K562 (cell line): Measurements from ENCODE around the gene MYB. TPM values are rescaled to one million over a fixed set of nuclear protein-coding genes. Genes with fewer than 3 reads are reported as not detected.

ENCODE experiments used
- ATAC-seq: fragments of 200-7000 bp; cut with Tn5 transposase; 3 replicates; pipeline ENCODE4 v1.9.1; 2020; ENCODE audit warnings: moderate library complexity
- BruUV-seq: library from RNA; stranded (reverse); fragments of 400-500 nt; replicated peaks from 2 replicates; lab custom pipeline; 2021; lab: Mats Ljungman, UMichigan
- CTCF ChIA-PET: fragments of 300-600 bp; formaldehyde crosslinking; extraction: SDS; loops from one replicate; lab custom pipeline; 2021; ENCODE audit warnings: low intra/inter-chr PET ratio; lab: Yijun Ruan, JAX
- POLR2A ChIA-PET: fragments of 300-600, 350-650 bp; sonication (Branson Sonifier 250); formaldehyde crosslinking; extraction: SDS; loops from one replicate; lab custom pipeline; 2021; ENCODE audit warnings: antibody characterized with exemption, inconsistent platforms; lab: Yijun Ruan, JAX
- DNase-seq, 4 experiments: peaks; one replicate each; pipeline versions ENCODE4 v3.0.0 to v3.0.0-alpha.2; 2011 to 2018; ENCODE audit warnings: low spot score in 3 of 4, mixed read lengths in 3 of 4; ENCODE audit errors: extremely low read depth in 1 of 4
- FAIRE-seq: peaks from 2 replicates; lab custom pipeline; 2011; peaks lifted over from hg19 to GRCh38; lab: Jason Lieb, UNC
- H2AFZ ChIP-seq: 2 replicates; pipeline ENCODE4 v1.6.0; 2011; ENCODE audit warnings: low read depth, low read length, control low read depth, inconsistent platforms
- H3K27ac ChIP-seq: fragments of 200-600 bp; 3 replicates; pipeline ENCODE4 v1.8.0; 2011; ENCODE audit warnings: low read depth, mild to moderate bottlenecking, control low read depth, inconsistent platforms, low read length, moderate library complexity, mixed read lengths; ENCODE audit errors: extremely low read depth
- H3K27me3 ChIP-seq, 2 experiments: fragments of 300-600 bp in 1 of 2; 2 replicates in 1 of 2; 3 replicates in 1 of 2; pipeline versions ENCODE4 v1.6.0 to v1.8.0; 2011; ENCODE audit warnings: inconsistent platforms in 2 of 2, low read length in 2 of 2, mild to moderate bottlenecking in 1 of 2, mixed read lengths in 1 of 2, moderate library complexity in 1 of 2; ENCODE audit not compliant: control insufficient read depth in 2 of 2, insufficient read depth in 2 of 2
- H3K36me3 ChIP-seq: fragments of 300-600 bp; 3 replicates; pipeline ENCODE4 v1.8.0; 2011; ENCODE audit warnings: mild to moderate bottlenecking, low read length, inconsistent platforms; ENCODE audit not compliant: control insufficient read depth, insufficient read depth
- H3K4me1 ChIP-seq, 2 experiments: fragments of 200-600 bp in 1 of 2; replicated peaks in 1 of 2; 2 replicates in 1 of 2; 3 replicates in 1 of 2; pipeline versions ENCODE4 v1.5.1 to v1.8.0; 2011; ENCODE audit warnings: inconsistent platforms in 2 of 2, low read length in 2 of 2, mild to moderate bottlenecking in 1 of 2, mixed read lengths in 1 of 2, moderate library complexity in 1 of 2; ENCODE audit not compliant: control insufficient read depth in 2 of 2, insufficient read depth in 2 of 2
- H3K4me2 ChIP-seq: 2 replicates; pipeline ENCODE4 v1.6.1; 2011; ENCODE audit warnings: low read length, control low read depth, inconsistent platforms, mixed read lengths; ENCODE audit not compliant: insufficient read depth
- H3K4me3 ChIP-seq: fragments of 200-600 bp; sonication (generic), shearing (Covaris generic); 2 replicates; pipeline ENCODE4 v1.5.1; 2016; ENCODE audit warnings: control low read depth, inconsistent platforms
- H3K79me2 ChIP-seq: fragments of 200-600 bp; 3 replicates; pipeline ENCODE4 v1.8.0; 2011; ENCODE audit warnings: low read length, inconsistent platforms; ENCODE audit not compliant: control insufficient read depth, insufficient read depth
- H3K9ac ChIP-seq, 2 experiments: 2 replicates each; pipeline versions ENCODE4 v1.6.0 to v1.6.1; 2011; ENCODE audit warnings: low read depth in 2 of 2, low read length in 2 of 2, control low read depth in 1 of 2, inconsistent platforms in 1 of 2, mild to moderate bottlenecking in 1 of 2, mixed read lengths in 1 of 2; ENCODE audit not compliant: insufficient read depth in 1 of 2
- H3K9me1 ChIP-seq: one replicate; pipeline ENCODE4 v1.6.0; 2011; ENCODE audit warnings: inconsistent platforms, mild to moderate bottlenecking, low read length, moderate library complexity; ENCODE audit not compliant: control insufficient read depth, insufficient read depth
- H3K9me3 ChIP-seq: replicated peaks from 2 replicates; pipeline ENCODE4 v1.5.1; 2011; ENCODE audit warnings: low read depth, low read length, inconsistent platforms; ENCODE audit not compliant: control insufficient read depth, insufficient read depth
- H4K20me1 ChIP-seq: replicated peaks from 2 replicates; pipeline ENCODE4 v1.6.1; 2011; ENCODE audit warnings: low read length, inconsistent platforms, mixed read lengths; ENCODE audit not compliant: control insufficient read depth, insufficient read depth
- HNRNPLL ChIP-seq: fragments of 200-400 bp; formaldehyde crosslinking; IDR thresholded peaks from 2 replicates; pipeline ENCODE4 v1.6.1; 2017; ENCODE audit warnings: low read length, low read depth, mild to moderate bottlenecking; ENCODE audit not compliant: poor library complexity, severe bottlenecking
- JUND ChIP-seq, 2 experiments: IDR thresholded peaks; 2 replicates in 1 of 2; 3 replicates in 1 of 2; pipeline ENCODE4 v1.6.1; 2011; ENCODE audit warnings: borderline replicate concordance in 2 of 2, low read depth in 2 of 2, low read length in 2 of 2, improper control_type of control experiment in 1 of 2, missing biosample characterization in 1 of 2, missing genetic modification characterization in 1 of 2, missing genetic modification reagents in 1 of 2
- MBD2 ChIP-seq: sonication (generic); IDR thresholded peaks from 2 replicates; pipeline ENCODE4 v1.6.1; 2016; ENCODE audit warnings: low read depth, borderline replicate concordance
- MYC ChIP-seq, 2 experiments: fragments of 250-450 bp in 1 of 2; sonication (Bioruptor Pico) in 1 of 2; IDR thresholded peaks; 2 replicates each; pipeline versions ENCODE4 v1.5.1 to v1.6.1; 2012 to 2021; ENCODE audit warnings: low read depth in 2 of 2, borderline replicate concordance in 1 of 2, improper control_type of control experiment in 1 of 2, low read length in 1 of 2, mild to moderate bottlenecking in 1 of 2, moderate library complexity in 1 of 2
- PHF20 ChIP-seq: fragments of 450-650 bp; IDR thresholded peaks from 2 replicates; pipeline ENCODE4 v1.6.1; 2018; ENCODE audit not compliant: partially characterized antibody
- SNAPC5 ChIP-seq: fragments of 250-450 bp; sonication (Bioruptor Pico); IDR thresholded peaks from 2 replicates; pipeline ENCODE4 v1.8.0; 2021; ENCODE audit warnings: moderate library complexity, mild to moderate bottlenecking, inconsistent platforms
- ZNF24 ChIP-seq: fragments of 450-650 bp; IDR thresholded peaks from 2 replicates; pipeline ENCODE4 v1.6.1; 2016
- ZNF384 ChIP-seq: IDR thresholded peaks from 2 replicates; pipeline ENCODE4 v1.6.1; 2012; ENCODE audit warnings: low read depth, low read length, improper control_type of control experiment
- ZNF57 ChIP-seq: fragments of 450-650 bp; formaldehyde crosslinking; IDR thresholded peaks from 2 replicates; pipeline ENCODE4 v1.4.0; 2020; ENCODE audit warnings: mild to moderate bottlenecking, moderate library complexity
- ZNF583 ChIP-seq: fragments of 250-450 bp; sonication (Bioruptor Pico); IDR thresholded peaks from 2 replicates; pipeline ENCODE4 v1.4.0; 2020
- ZNF639 ChIP-seq, 2 experiments: fragments of 200-800 bp in 1 of 2; sonication (Bioruptor generic) in 1 of 2; sonication (generic) in 1 of 2; formaldehyde crosslinking in 1 of 2; IDR thresholded peaks in 1 of 2; conservative IDR thresholded peaks in 1 of 2; 2 replicates each; pipeline versions ENCODE4 v1.5.0 to v1.6.1; 2016 to 2020; ENCODE audit warnings: missing compliant biosample characterization in 1 of 2, missing genetic modification characterization in 1 of 2, missing genetic modification reagents in 1 of 2
- ZNF644 ChIP-seq: fragments of 200-800 bp; sonication (Bioruptor generic); IDR thresholded peaks from 2 replicates; pipeline ENCODE4 v1.6.1; 2016; ENCODE audit warnings: low read depth, missing genetic modification characterization, missing compliant biosample characterization
- WGBS: fragments of 100-300 bp; shearing (Covaris generic); methylation state at CpG from one replicate; pipeline ENCODE4 v1.1.6; 2016; ENCODE audit warnings: low coverage, mixed read lengths; ENCODE audit not compliant: insufficient coverage; ENCODE audit errors: missing lambda C conversion rate; 5-methylcytosine and 5-hydroxymethylcytosine counted together
- in situ Hi-C: fragments of 300-500 bp; cut with MboI; formaldehyde crosslinking; loops from 4 replicates; pipeline ENCODE4 v1.15.0; 2018; ENCODE audit warnings: inconsistent platforms, mixed read lengths
- intact Hi-C: fragments of 100-400 bp; cut with micrococcal nuclease; formaldehyde crosslinking; loops from 2 replicates; pipeline ENCODE4 v1.14.2; 2022
- polyA plus RNA-seq, 8 experiments: library from polyadenylated mRNA; depleted of rRNA in 4 of 8; stranded (reverse) in 5 of 8; unstranded in 3 of 8; fragments of >200 nt; fragmentation: Nextera tagmentation in 2 of 8; fragmentation: Illumina TruSeq in 1 of 8; extraction: Ambion mirVana in 2 of 8; extraction: Trizol in 1 of 8; gene quantifications; 2 replicates each; pipeline versions ENCODE4 v1.2.1 to v1.2.3, GENCODE V29; 2011 to 2014; ENCODE audit warnings: inconsistent platforms in 1 of 8, missing spikeins in 1 of 8
- total RNA-seq, 7 experiments: library from RNA; depleted of rRNA in 6 of 7; stranded (reverse); fragments of >200 nt in 6 of 7; fragmentation: Illumina TruSeq in 2 of 7; extraction: Trizol in 2 of 7; gene quantifications; 2 replicates each; pipeline versions ENCODE4 v1.2.1 to v1.2.3, GENCODE V29; 2011 to 2021; ENCODE audit warnings: low replicate concordance in 1 of 7
- TF ChIP-seq, protein P1 (sequence below): sonication (generic); formaldehyde crosslinking; IDR thresholded peaks from 2 replicates; pipeline ENCODE4 v1.8.1; 2022; ENCODE audit warnings: missing genetic modification reagents
- TF ChIP-seq, protein P2 (sequence below): fragments of 450-650 bp; IDR thresholded peaks from 2 replicates; pipeline ENCODE4 v1.6.1; 2017; ENCODE audit warnings: antibody characterized with exemption, mild to moderate bottlenecking

The MYB gene
- total and polyA plus RNA-seq, 9 of the 15 experiments (the other 6 are each of a cell fraction or from before 2014, with no cell fraction given) = 35.8 to 218 (median 140) TPM

GRCh38 chr6:135231469-135231844, 50.3 kb downstream of the MYB start:
- Histone ChIP-seq H3K9me3 (no peaks in the 10 kb centered on the region), H2AFZ (peak overlapping the region; percentile 93), H3K36me3 (no peaks in the 10 kb centered on the region), H3K4me2 (no peak overlapping the region), H3K9me1 (no peaks in the 10 kb centered on the region), H4K20me1 (no peaks in the 10 kb centered on the region), H3K4me3 (no peak overlapping the region), H3K27me3 (no peaks in the 10 kb centered on the region), H3K27ac (peak overlapping the region; percentile 85), H3K79me2 (no peaks in the 10 kb centered on the region), H3K9ac (peak overlapping the region in 1 of 2 experiments; percentile 56; a peak in 2 of 4 replicates), H3K4me1 (peaks cover 15 to 38% of the 10 kb centered on the region in 2 experiments)
- CTCF ChIA-PET = no interaction called here
- in situ Hi-C loops (no loop called here), intact Hi-C loops (loop anchor here (5.0 kb wide), 1 partner anchor 91 kb away; no protein-coding TSS in a partner anchor)
- DNase-seq (no peak), ATAC-seq (no peak), FAIRE-seq (no peak)
- POLR2A ChIA-PET = interaction anchor here (0.5 to 1.8 kb wide), 6 partner anchors 9 to 180 kb away, joined by 3 to 8 read pairs (median 3); no protein-coding TSS in a partner anchor
- WGBS = 82% methylated on average over 1 of the region's 1 CpG
- no TSS peak for BruUV-seq
- TF ChIP-seq HNRNPLL (no peak), ZNF639 (CRISPR knock-in tag; conservative IDR thresholded peaks at IDR 0.05 in 1 of 2, IDR thresholded peaks at IDR 0.05 in 1 of 2) (peak in 1 of 2 experiments; percentile 20; a peak in 2 of 4 replicates), ZNF644 (tag) (peak; percentile 42; the same call in 1 of the 2 replicates), ZNF57 (CRISPR knock-in tag) (no peak), SNAPC5 (CRISPR knock-in tag) (no peak), PHF20 (no peak), ZNF384 (peak; percentile 34; the same call in 1 of the 2 replicates), ZNF583 (no peak), MBD2 (no peak), MYC (IDR thresholded peaks at IDR 0.05; ENCODE audit: low read depth, low read length) (0 out of 2 replicates have a peak, but pooled peaks have one; percentile 4), MYC (CRISPR knock-in tag; IDR thresholded peaks at IDR 0.05; ENCODE audit: borderline replicate concordance, low read depth) (no peak), ZNF24 (no peak), JUND (IDR thresholded peaks at IDR 0.05; ENCODE audit: borderline replicate concordance, low read depth, low read length) (no peak), JUND (tag; IDR thresholded peaks at IDR 0.05; ENCODE audit: borderline replicate concordance, low read depth, low read length) (no peak)
- TF ChIP-seq, protein P1, sequence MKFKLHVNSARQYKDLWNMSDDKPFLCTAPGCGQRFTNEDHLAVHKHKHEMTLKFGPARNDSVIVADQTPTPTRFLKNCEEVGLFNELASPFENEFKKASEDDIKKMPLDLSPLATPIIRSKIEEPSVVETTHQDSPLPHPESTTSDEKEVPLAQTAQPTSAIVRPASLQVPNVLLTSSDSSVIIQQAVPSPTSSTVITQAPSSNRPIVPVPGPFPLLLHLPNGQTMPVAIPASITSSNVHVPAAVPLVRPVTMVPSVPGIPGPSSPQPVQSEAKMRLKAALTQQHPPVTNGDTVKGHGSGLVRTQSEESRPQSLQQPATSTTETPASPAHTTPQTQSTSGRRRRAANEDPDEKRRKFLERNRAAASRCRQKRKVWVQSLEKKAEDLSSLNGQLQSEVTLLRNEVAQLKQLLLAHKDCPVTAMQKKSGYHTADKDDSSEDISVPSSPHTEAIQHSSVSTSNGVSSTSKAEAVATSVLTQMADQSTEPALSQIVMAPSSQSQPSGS (CRISPR knock-in tag) = no peak
- TF ChIP-seq, protein P2, sequence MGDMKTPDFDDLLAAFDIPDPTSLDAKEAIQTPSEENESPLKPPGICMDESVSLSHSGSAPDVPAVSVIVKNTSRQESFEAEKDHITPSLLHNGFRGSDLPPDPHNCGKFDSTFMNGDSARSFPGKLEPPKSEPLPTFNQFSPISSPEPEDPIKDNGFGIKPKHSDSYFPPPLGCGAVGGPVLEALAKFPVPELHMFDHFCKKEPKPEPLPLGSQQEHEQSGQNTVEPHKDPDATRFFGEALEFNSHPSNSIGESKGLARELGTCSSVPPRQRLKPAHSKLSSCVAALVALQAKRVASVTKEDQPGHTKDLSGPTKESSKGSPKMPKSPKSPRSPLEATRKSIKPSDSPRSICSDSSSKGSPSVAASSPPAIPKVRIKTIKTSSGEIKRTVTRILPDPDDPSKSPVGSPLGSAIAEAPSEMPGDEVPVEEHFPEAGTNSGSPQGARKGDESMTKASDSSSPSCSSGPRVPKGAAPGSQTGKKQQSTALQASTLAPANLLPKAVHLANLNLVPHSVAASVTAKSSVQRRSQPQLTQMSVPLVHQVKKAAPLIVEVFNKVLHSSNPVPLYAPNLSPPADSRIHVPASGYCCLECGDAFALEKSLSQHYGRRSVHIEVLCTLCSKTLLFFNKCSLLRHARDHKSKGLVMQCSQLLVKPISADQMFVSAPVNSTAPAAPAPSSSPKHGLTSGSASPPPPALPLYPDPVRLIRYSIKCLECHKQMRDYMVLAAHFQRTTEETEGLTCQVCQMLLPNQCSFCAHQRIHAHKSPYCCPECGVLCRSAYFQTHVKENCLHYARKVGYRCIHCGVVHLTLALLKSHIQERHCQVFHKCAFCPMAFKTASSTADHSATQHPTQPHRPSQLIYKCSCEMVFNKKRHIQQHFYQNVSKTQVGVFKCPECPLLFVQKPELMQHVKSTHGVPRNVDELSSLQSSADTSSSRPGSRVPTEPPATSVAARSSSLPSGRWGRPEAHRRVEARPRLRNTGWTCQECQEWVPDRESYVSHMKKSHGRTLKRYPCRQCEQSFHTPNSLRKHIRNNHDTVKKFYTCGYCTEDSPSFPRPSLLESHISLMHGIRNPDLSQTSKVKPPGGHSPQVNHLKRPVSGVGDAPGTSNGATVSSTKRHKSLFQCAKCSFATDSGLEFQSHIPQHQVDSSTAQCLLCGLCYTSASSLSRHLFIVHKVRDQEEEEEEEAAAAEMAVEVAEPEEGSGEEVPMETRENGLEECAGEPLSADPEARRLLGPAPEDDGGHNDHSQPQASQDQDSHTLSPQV = no peak
